Loucy (cell line): ENCODE data around the gene H2BK1.

Source experiments
- H2AFZ ChIP-seq: fragments of 200-600 bp; sonication (generic); 2 replicates; pipeline ENCODE4 v1.6.0; 2016; ENCODE audit warnings: antibody characterized with exemption, mild to moderate bottlenecking, low read length, moderate library complexity
- H3F3A ChIP-seq: fragments of 200-600 bp; 2 replicates; pipeline ENCODE4 v1.6.0; 2016; ENCODE audit warnings: antibody characterized with exemption, low read depth, mild to moderate bottlenecking
- H3K27me3 ChIP-seq: fragments of 200-600 bp; sonication (generic); 2 replicates; pipeline ENCODE4 v1.6.1; 2014; ENCODE audit warnings: low read length, mild to moderate bottlenecking; ENCODE audit not compliant: insufficient read depth, poor library complexity, severe bottlenecking
- H3K36me3 ChIP-seq: fragments of 200-600 bp; sonication (generic); 2 replicates; pipeline ENCODE4 v1.6.1; 2016; ENCODE audit warnings: low read length; ENCODE audit not compliant: insufficient read depth
- H3K4me1 ChIP-seq: fragments of 200-600 bp; sonication (generic); 2 replicates; pipeline ENCODE4 v1.5.1; 2014; ENCODE audit warnings: low read length, mild to moderate bottlenecking; ENCODE audit not compliant: insufficient read depth, poor library complexity, severe bottlenecking
- H3K4me2 ChIP-seq: fragments of 200-600 bp; sonication (generic); 2 replicates; pipeline ENCODE4 v1.6.0; 2014; ENCODE audit warnings: antibody characterized with exemption, low read length, low read depth, mild to moderate bottlenecking; ENCODE audit not compliant: poor library complexity, severe bottlenecking
- H3K4me3 ChIP-seq: fragments of 200-600 bp; sonication (generic); 2 replicates; pipeline ENCODE4 v1.5.1; 2014; ENCODE audit warnings: low read length, mild to moderate bottlenecking, mixed read lengths; ENCODE audit not compliant: poor library complexity, severe bottlenecking
- H3K79me2 ChIP-seq: fragments of 200-600 bp; sonication (generic); 2 replicates; pipeline ENCODE4 v1.6.1; 2014; ENCODE audit warnings: low read length; ENCODE audit not compliant: insufficient read depth
- H3K9ac ChIP-seq: fragments of 200-600 bp; sonication (generic); 2 replicates; pipeline ENCODE4 v1.6.0; 2014; ENCODE audit warnings: mild to moderate bottlenecking, low read depth, low read length, moderate library complexity; ENCODE audit not compliant: poor library complexity, severe bottlenecking
- H3K9me2 ChIP-seq: fragments of 200-600 bp; sonication (generic); replicated peaks from 2 replicates; pipeline ENCODE4 v1.6.1; 2016; ENCODE audit warnings: low read depth, low read length, mixed read lengths
- H3K9me3 ChIP-seq: fragments of 200-600 bp; sonication (generic); 2 replicates; pipeline ENCODE4 v1.6.1; 2014; ENCODE audit warnings: mild to moderate bottlenecking, antibody characterized with exemption, low read length, low read depth; ENCODE audit not compliant: insufficient read depth
- H4K20me1 ChIP-seq: fragments of 200-600 bp; sonication (generic); 2 replicates; pipeline ENCODE4 v1.6.0; 2014; ENCODE audit warnings: antibody characterized with exemption, low read length, mild to moderate bottlenecking; ENCODE audit not compliant: insufficient read depth, poor library complexity, severe bottlenecking
- EZH2phosphoT487 ChIP-seq: fragments of 200-600 bp; IDR thresholded peaks from 2 replicates; pipeline ENCODE4 v1.6.1; 2018; ENCODE audit warnings: antibody characterized with exemption, mild to moderate bottlenecking, moderate library complexity, borderline replicate concordance
- TF ChIP-seq, protein P1 (sequence below): fragments of 200-600 bp; sonication (generic); conservative IDR thresholded peaks from 2 replicates; pipeline ENCODE4 v1.5.1; 2014; ENCODE audit warnings: mild to moderate bottlenecking, antibody characterized with exemption, low read length

The H2BK1 gene

GRCh38 chr7:151202836-151203235 lies 7.5 kb downstream of the H2BK1 start:
- peaks cover 24% of the 10 kb centered on the region for H3K4me1 ChIP-seq
- H3F3A ChIP-seq, result 0 out of 2 replicates have a peak, but pooled peaks cover 6% of the 10 kb centered on the region
- no peak overlapping the region for H3K4me3 ChIP-seq
- H3K9me2 ChIP-seq, result no peaks in the 10 kb centered on the region
- H3K79me2 ChIP-seq, result no peaks in the 10 kb centered on the region
- H3K9ac ChIP-seq, result no peak overlapping the region
- no peak overlapping the region for H2AFZ ChIP-seq
- no peaks in the 10 kb centered on the region for H3K9me3 ChIP-seq
- H4K20me1 ChIP-seq, result no peaks in the 10 kb centered on the region
- H3K36me3 ChIP-seq, result no peaks in the 10 kb centered on the region
- H3K27me3 ChIP-seq, result no peaks in the 10 kb centered on the region
- no peak overlapping the region for H3K4me2 ChIP-seq
- TF ChIP-seq, protein P1, sequence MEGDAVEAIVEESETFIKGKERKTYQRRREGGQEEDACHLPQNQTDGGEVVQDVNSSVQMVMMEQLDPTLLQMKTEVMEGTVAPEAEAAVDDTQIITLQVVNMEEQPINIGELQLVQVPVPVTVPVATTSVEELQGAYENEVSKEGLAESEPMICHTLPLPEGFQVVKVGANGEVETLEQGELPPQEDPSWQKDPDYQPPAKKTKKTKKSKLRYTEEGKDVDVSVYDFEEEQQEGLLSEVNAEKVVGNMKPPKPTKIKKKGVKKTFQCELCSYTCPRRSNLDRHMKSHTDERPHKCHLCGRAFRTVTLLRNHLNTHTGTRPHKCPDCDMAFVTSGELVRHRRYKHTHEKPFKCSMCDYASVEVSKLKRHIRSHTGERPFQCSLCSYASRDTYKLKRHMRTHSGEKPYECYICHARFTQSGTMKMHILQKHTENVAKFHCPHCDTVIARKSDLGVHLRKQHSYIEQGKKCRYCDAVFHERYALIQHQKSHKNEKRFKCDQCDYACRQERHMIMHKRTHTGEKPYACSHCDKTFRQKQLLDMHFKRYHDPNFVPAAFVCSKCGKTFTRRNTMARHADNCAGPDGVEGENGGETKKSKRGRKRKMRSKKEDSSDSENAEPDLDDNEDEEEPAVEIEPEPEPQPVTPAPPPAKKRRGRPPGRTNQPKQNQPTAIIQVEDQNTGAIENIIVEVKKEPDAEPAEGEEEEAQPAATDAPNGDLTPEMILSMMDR, result no peak
- no peak for TF ChIP-seq EZH2phosphoT487

- no peaks in the 10 kb centered on the region for H3K27me3 ChIP-seq
- no peak overlapping the region for H3K4me3 ChIP-seq
- peaks cover 16% of the 10 kb centered on the region for H3K4me1 ChIP-seq
- no peaks in the 10 kb centered on the region for H4K20me1 ChIP-seq
- no peak overlapping the region for H3K4me2 ChIP-seq
- H3K9me3 ChIP-seq, result no peaks in the 10 kb centered on the region
- H3F3A ChIP-seq, result no peaks in the 10 kb centered on the region
- H3K9ac ChIP-seq, result no peak overlapping the region
- TF ChIP-seq EZH2phosphoT487, result no peak
- TF ChIP-seq, protein P1, result no peak
- no peaks in the 10 kb centered on the region for H3K9me2 ChIP-seq
- no peaks in the 10 kb centered on the region for H3K36me3 ChIP-seq
- H3K79me2 ChIP-seq, result no peaks in the 10 kb centered on the region
- no peak overlapping the region for H2AFZ ChIP-seq
Measured at GRCh38 chr7:151201751-151202150, 8.5 kb downstream of the H2BK1 start.

DNA sequence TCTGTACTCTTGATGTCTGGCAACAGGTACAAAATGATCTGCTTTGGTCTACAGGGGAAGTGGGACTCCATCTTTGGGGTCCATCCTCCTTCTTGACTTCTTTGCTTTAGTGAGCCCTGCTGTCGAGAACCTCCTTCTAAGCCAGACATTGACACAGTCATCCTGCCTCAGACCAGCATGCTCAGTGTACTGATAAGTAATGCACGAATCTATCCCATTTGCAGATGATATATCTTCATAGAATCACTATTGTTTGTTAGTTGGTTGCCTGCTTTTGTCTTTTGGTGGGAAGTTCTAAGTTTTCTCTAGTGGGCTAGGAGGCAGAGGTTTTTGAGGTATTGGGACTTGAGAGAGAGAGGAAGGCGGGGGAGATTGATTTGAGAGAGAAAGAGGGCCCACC lies 8.9 kb downstream of the H2BK1 start:
- H3K36me3 ChIP-seq, result no peaks in the 10 kb centered on the region
- H3K27me3 ChIP-seq, result no peaks in the 10 kb centered on the region
- H2AFZ ChIP-seq, result no peak overlapping the region
- H4K20me1 ChIP-seq, result no peaks in the 10 kb centered on the region
- H3F3A ChIP-seq, result no peaks in the 10 kb centered on the region
- no peaks in the 10 kb centered on the region for H3K79me2 ChIP-seq
- H3K9me2 ChIP-seq, result no peaks in the 10 kb centered on the region
- no peak overlapping the region for H3K4me3 ChIP-seq
- peaks cover 12% of the 10 kb centered on the region for H3K4me1 ChIP-seq
- no peak for TF ChIP-seq EZH2phosphoT487
- TF ChIP-seq, protein P1, result no peak
- no peak overlapping the region for H3K9ac ChIP-seq
- H3K9me3 ChIP-seq, result no peaks in the 10 kb centered on the region
- no peak overlapping the region for H3K4me2 ChIP-seq
